Activated naive CD4-positive, alpha-beta T cell treated with Interleukin-2 at 50 U/mL for 16 hours (primary cell): Measurements from ENCODE around the gene LPP.

Experiments
- DNase-seq: peaks from one replicate; pipeline ENCODE4 v3.0.0-alpha.2; 2020

Gene LPP

GRCh38 chr3:188827576-188827975, 673.6 kb downstream of the LPP start:
- DNase-seq, result no peak

GRCh38 chr3:188829130-188829529, 675.2 kb downstream of the LPP start:
- no peak for DNase-seq

DNA sequence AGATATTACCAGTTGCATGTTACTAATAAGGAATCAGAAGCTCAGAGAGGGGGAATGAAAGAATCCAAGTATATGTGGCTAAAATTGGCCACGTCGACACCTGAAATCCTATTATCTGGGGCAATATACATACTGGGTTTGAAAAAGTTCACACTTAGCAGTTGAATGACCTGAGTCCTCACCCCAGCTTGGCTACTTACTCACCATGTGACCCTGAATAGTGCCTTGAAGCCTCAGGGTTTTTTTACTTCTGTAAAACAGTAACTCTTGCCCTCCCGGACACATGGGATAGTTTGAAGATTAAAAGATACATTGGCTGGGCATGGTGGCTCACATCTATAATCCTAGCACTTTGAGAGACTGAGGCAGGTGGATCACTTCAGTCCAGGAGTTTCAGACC, 675.6 kb downstream of the LPP start:
- DNase-seq, result no peak

DNA sequence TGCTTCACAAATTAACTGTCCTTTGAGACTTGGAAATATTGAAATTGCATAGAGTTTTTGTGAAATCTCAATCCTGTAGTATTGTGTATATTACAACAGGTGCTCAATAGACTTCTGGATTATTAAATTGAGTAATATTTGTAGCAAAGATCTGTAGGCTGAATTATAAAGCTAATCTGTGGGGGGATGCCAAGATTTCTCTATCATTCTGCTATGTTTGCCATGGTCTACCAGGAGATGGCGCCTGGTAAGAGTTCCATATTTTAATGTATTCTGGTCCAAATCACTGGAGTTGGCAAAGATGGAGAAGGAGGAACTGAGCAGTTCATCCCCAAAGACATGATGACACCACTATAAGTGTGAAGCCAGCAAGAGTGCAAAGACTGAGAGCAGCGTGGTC, 676.9 kb downstream of the LPP start:
- DNase-seq, result no peak

- DNase-seq, result no peak
These were observed 678.2 kb downstream of the LPP start for GRCh38 chr3:188832146-188832545.

DNA sequence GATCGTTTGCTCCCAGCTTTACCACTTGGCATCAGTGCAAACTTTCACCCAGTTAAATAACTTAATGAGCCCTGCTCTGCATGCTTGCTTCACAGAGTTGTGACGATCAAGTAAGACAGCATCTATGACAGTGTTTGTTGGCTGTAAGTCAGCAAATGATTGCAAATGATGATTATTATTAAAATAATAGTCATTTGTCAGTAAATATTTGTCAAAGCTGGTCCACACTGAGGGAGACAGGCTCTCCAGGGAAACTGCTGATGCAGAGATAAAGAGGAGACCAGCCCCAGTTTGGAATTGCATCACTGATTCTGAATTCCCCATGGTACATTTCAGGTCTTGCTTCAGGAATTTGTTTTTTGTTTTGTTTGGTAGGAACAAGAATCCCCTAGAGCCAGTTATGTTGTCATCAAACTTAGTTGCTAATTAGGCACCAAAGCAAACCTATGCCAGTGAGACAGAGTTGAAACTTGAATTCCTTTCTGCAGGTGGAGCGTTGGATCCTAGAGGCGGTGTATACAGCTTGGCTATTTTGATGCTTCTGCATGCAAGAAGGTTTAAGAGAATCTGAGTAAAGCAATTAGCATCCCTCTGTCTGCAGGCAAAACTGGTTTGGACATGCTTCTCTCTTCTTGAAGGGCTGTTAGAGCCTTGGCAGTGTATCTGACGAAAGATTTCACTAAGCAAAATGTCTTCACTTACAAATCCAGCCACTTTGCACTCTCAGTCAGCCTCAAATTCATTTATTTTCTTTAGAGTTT, 679.2 kb downstream of the LPP start:
- DNase-seq, result no peak

DNA sequence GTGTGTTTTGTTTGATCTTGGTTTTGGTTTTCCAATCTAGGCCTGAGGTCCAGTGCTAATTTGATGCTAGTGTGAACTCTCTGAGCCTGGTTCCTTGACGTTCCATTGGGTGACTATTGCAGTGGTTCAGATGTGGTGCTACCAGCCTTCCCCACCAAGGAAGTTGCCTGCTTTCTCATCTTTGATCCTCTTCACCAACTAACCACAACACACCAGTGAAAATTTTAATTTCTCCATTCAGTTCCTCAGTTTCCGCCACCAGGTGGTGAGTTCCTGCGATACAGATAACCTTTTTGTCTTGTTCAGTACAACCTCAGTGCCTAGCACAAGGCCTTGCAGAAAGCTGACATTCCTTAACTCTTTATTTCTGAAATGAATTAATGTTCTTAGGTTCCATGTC, 680.4 kb downstream of the LPP start:
- DNase-seq, result peak; percentile 4

- no peak for DNase-seq
These were observed 685.3 kb downstream of the LPP start for GRCh38 chr3:188839187-188839695.

DNA sequence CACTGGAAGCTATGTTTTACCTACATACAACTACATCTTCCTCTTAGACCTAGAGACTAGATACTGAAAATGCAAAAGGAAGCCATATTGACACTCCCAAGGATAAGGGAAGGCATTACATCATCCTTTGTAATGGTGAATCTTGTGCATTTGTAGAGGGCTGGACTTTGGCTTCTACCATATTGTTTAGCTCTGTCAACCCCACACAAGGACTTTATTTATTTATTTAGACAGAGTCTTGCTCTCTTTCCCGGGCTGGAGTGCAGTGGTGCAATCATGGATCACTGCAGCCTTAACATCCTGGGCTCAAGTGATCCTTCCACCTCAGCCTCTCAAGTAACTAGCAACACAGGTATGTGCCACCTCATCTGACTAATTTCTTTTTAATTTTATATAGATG, 686.3 kb downstream of the LPP start:
- no peak for DNase-seq

DNA sequence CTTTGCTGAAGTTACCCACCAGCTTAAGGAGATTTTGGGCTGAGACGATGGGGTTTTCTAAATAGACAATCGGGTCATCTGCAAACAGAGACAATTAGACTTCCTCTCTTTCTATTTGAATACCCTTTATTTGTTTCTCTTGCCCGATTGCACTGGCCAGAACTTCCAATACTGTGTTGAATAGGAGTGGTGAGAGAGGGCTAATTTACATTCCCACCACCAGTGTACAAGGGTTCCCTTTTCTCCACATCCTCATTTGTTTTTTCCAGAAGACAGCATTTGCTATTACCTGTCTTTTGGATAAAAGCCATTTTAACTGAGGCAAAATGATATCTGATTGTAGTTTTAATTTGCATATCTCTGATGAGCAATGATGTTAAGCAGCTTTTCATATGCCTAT, 687.9 kb downstream of the LPP start:
- DNase-seq, result no peak

- DNase-seq, result no peak
These were observed 688.7 kb downstream of the LPP start for GRCh38 chr3:188842639-188843038.

- DNase-seq, result no peak
These were observed 690.1 kb downstream of the LPP start for GRCh38 chr3:188844096-188844495.

DNA sequence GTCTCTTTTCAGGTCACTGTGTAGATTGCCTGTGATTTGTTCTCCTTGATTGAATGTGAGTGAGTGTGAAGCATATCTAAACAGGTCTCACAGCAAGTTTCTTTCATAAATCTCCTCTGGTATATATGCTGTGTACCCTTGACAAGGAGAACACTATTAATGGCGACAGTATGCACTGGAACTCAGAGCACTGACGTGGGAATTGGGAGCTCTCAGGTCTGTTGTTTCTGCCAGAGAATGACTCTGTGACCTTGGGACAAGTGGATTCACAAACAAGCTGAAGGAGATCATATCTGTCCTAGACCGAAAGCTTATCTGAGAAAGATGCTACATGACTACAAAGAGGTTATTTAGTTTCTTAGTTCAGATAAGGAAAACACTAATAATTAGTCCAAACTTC, 691.6 kb downstream of the LPP start:
- DNase-seq, result no peak

DNA sequence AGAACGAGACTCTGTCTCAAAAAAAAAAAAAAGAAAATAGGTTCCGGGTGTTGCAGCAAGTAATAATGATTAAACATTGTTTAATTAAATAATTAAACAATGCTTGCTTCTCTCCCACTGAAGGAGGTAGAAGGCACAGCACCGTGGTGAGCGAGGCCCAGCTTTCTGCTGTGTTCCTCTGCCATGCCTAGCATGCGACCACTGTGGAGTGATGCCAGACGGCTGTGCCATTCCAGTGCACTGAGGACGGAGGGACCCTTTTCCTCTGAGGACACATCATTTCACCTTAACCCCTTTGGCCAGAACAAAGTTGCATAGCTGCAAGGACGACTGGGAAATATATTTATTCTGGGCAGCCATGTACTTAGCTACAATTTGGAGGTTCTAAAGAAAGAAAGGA, 695.0 kb downstream of the LPP start:
- no peak for DNase-seq

- no peak for DNase-seq
These were observed 700.2 kb downstream of the LPP start for GRCh38 chr3:188853856-188854771.

- no peak for DNase-seq
These were observed 700.8 kb downstream of the LPP start for GRCh38 chr3:188854772-188855149.

DNA sequence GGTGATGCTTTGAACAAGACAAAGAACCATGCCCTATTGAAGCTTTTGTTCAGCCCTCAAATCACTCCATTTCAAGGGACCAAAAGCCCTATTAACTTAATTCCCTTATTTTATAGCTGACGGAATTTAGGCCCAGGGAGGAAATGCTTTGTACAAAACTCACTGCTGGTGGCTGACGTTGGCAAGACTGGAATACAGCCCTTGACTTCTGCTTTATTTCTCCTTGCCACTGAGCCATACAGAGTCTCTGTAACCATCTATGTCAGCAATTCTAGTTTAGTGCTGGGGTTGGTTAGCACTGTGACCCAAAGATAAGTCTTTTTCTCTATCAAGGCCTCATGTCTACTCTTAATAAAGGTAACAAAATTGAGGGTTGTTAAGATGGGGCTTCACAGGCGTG, 701.7 kb downstream of the LPP start:
- DNase-seq, result no peak

DNA sequence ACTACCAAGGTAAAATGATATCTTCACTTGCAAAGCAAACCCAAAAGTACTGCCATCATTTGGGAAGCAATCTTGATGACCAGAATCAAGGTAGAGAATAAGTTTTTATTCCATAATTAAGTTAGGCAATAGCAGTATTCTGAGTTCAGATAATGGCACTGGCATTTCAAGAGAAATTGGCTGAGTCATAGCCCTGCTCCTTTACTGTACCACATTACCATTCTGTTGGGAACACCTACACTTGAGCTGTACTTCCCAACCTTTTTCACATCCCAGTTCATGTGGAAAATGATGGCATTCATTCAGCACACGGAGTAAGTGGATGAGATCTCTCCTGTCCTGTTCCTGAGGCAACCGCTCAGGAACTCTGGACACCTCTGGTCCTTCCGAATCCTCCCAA, 706.2 kb downstream of the LPP start:
- DNase-seq, result no peak

DNA sequence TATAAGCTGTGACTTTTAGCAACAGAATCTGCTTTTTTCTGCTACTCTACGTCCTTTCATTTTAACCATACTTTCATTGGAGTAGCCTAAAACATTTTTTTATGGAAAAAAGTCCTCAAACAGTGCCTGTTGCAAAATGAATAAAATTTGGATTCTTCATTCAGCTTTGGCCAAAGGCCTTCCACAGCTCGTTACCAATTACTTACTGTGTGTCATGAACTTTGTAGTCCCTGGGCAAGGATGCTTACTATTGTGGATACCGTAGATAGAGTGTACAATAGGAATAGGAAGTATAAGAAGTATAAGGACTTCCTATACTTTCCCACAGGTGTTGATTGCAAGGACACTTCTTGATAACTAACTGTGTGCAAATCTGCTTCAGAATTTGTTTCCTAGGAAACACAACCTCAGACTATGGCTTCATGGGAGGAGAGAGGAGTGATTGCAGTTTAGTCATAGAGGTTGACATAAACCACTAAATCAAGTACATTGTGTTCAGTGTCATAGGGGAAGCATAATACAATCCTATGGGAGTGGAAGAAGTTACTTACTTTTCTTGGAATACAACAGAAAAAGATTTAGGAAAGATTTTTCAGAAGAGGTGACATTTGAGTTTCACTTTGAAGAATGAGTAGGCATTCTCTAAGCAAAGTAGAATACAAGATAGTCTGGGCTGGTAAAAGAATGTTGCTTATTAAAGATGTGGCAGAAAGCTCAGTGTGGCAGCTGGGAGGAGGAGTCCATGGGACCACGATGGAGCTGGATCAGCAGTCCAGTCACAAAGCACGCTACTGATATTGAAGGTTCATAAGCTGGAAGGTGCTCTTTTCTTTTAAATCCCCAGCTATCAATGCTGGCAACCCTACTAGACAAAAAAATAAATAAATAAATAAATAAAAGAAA, 708.1 kb downstream of the LPP start:
- DNase-seq, result no peak

- no peak for DNase-seq
These were observed 710.0 kb downstream of the LPP start for GRCh38 chr3:188863999-188864406.

DNA sequence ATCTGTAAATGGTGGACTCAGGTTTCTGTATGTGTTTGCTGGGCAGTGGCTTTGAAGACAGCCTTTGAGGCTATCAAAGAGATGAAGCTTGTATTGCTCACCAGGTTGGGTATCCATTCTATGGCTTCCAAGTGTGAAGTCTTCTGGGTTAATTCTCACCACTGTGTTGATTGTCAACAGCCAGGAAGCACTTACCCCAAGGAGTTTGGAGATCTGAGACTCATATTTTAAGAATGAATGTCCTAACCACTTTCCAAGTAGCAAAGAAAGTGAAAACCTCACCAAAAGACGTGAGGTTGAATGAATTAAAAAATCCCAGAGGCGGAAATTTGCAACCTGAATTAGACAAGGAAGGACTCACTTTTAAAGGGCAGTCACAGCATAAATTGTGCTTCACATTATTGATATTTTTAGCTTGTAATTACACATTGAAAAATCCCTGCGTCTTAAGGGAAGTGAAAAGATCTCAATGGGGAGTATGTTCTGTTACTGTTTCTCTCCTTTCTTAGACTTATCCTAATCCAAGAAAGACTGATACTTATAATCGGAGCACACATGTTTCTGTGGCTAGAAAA, 713.8 kb downstream of the LPP start:
- no peak for DNase-seq

DNA sequence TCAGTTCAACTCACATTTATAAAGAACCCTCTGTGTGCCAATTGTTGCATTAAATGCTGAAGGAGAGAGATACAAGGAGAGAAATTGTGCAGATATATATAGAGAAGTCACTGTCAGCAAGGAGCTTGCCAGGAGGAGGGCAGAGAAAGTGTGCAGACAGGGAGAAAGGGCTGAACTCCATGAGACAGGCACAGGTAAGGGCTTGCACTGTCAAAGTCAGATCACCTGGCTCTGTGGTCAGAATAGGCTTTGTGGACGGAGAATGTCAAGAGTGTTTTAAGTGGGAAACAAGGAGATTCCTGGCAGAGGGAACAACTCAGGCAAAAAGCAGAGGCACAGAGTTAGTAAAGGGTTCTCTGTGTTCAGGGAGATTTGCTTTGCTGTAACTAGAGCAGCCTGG, 714.8 kb downstream of the LPP start:
- DNase-seq, result no peak

DNA sequence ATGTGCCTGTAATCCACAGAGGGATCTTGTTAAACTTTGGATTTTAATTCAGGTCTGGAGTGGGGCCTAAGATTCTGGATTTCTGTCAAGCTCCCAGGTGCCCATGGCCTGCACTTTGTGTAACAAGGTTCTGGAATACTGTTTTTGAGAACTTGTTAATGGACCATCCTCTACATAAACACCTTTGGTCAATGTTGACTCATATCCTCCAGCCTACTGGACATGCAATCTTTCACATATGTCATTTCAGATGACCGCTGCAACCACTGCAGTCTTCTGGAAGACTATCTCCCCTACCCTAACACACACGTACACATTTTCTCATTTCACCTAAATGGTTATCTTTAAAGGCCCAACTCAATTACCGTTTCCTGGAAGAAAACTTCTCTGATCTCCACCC, 715.7 kb downstream of the LPP start:
- DNase-seq, result no peak
